GM12892 (cell line): ENCODE results near the gene SPIRE1.
"Not testable (repeated sequence)": the region's sequence is repeated elsewhere in the genome, so short reads cannot be mapped to it uniquely, and the experiment has no call there.

Experiments used
- DNase-seq: peaks from one replicate; pipeline ENCODE4 v3.0.0; 2011; ENCODE audit not compliant: insufficient read length
- FAIRE-seq: peaks from 2 replicates; lab custom pipeline; 2011; peaks lifted over from hg19 to GRCh38; lab: Jason Lieb, UNC
- POLR2A ChIP-seq: IDR thresholded peaks from 2 replicates; pipeline ENCODE4 v1.6.1; 2011; ENCODE audit warnings: low read depth, low read length, control low read depth
- POLR2AphosphoS5 ChIP-seq: IDR thresholded peaks from 2 replicates; pipeline ENCODE4 v1.6.1; 2011; ENCODE audit warnings: low read depth, low read length, control low read depth
- TAF1 ChIP-seq: IDR thresholded peaks from 2 replicates; pipeline ENCODE4 v1.6.1; 2011; ENCODE audit warnings: low read depth, mild to moderate bottlenecking, control low read depth, low read length, borderline replicate concordance

SPIRE1 gene

DNA sequence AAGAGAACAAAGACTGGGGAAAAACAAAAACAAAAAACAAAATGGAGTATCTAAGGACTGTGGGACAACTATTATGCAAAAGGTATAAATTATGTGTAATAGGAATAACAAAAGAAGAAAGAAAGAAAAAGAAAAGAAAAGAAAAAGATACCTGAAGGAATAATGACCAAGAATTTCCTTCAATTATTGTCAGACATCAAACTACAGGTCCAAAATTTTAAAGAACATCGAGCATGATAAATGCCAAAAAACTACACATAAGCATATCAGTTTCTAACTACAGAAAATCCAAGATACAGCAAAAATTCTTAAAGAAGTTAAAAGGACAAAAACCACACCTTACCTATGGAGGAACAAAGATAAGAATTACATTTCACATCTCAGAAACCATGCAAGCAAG, 93.0 kb downstream of the SPIRE1 start:
- FAIRE-seq (no peak), DNase-seq (no peak)
- no peak for TF ChIP-seq TAF1
- TF ChIP-seq POLR2A = no peak
- no peak for TF ChIP-seq POLR2AphosphoS5

DNA sequence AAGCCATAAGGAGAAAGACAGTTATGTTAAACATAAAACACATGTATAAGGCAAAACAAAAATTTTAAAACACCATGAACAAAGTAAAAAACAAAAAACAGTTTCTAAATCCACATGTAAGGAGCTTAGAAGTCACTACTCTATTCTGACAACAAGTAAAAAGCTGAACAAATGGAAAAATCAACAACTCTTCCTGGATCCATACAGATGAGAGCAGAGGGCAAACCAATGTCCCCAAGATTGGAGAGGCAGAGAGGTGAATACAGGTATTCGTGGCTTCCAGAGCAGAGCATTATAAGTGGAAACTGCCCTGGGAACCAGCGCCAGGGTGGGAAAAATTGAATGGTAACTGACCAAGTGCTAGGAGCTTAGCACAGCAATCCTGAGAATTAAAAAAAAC, 93.5 kb downstream of the SPIRE1 start:
- FAIRE-seq (no peak), DNase-seq (no peak)
- TF ChIP-seq POLR2AphosphoS5 (no peak), TAF1 (no peak), POLR2A (no peak)

DNA sequence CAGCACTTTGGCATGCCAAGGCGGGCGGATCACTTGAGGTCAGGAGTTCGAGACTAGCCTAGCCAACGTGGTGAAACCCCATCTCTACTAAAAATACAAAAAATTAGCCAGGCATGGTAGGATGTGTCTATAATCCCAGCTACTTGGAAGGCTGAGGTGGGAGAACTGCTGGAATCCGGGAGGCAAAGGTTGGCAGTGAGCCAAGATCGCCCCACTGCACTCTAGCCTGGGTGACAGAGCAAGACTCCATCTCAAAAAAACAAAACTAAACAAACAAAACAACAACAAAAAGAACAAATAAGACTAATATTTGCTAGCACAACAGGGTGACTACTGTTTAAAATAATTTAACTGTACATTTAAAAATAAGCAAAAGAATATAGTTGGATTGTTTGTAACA, 97.3 kb downstream of the SPIRE1 start:
- DNase-seq, FAIRE-seq: not testable (repeated sequence)

DNA sequence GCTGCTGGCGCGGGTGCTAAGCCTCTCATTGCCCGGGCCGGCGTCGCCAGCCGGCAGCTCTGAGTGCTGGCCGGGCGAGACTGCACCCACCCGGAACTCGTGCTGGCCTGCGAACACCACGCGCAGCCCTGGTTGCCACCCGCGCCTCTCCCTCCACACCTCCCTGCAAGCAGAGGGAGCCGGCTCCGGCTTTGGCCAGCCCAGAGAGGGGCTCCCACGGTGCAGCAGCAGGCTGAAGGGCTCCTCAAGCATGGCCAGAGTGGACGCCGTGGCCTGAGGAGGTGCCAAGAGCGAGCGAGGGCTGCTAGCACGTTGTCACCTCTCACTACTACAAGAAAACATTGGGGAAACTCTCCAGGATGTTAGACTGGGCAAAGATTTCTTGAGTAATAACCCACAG, 98.6 kb downstream of the SPIRE1 start:
- FAIRE-seq = no peak
- DNase-seq = no peak
- no peak for TF ChIP-seq POLR2AphosphoS5
- TF ChIP-seq POLR2A = no peak
- no peak for TF ChIP-seq TAF1

GRCh38 chr18:12556946-12557806, 100.7 kb downstream of the SPIRE1 start:
- TF ChIP-seq POLR2AphosphoS5 = no peak
- no peak for TF ChIP-seq POLR2A
- no peak for TF ChIP-seq TAF1
- no peak for DNase-seq
- no peak for FAIRE-seq

- FAIRE-seq = no peak
- no peak for DNase-seq
- TF ChIP-seq POLR2AphosphoS5 = no peak
- TF ChIP-seq POLR2A = no peak
- TF ChIP-seq TAF1 = no peak
Observed at GRCh38 chr18:12554796-12555388, 103.0 kb downstream of the SPIRE1 start.

- FAIRE-seq (no peak), DNase-seq (no peak)
- TF ChIP-seq POLR2A = no peak
- TF ChIP-seq POLR2AphosphoS5 = no peak
- TF ChIP-seq TAF1 = no peak
Observed at GRCh38 chr18:12552879-12553242, 105.0 kb downstream of the SPIRE1 start.

DNA sequence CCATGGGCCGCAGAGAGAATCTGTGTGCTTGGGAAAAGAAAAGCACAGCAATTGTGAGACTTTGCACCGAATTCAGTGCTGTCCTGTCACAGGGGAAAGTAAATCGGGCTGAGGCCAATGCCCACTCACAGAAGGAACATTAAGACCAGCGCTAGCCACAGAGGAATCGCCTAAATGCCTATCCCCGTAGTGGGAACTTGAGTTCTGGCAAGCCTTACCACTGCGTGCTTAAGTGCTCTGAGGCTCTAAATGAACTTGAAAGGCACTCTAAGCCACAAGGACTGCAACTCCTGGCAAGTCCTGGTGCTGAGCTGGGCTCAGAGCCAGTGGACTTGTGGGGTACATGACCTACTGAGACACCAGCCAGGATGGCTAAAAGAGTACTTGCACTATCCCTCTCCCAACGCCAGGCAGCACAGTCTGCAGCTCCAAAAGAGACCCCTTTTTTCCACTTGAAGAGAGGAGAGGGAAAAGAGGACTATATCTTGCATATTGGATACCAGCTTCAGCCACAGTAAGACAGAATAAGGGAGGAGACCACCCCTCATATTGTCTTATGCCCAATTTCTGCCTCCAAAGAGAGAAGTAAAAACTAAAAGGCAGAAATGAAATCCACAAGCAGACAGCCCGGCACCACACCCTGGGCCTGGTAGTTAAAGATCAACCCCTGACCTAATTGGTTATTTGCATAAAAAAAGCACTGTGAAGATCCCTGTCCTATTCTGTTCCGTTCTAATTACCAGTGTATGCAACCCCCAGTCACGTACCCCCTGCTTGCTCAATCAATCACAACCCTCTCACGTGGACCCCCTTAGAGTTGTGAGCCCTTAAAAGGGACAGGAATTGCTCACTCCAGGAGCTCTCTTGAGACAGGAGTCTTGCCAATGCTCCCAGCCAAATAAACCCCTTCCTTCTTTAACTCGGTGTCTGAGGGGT, 105.7 kb downstream of the SPIRE1 start:
- DNase-seq, FAIRE-seq: not testable (repeated sequence)

GRCh38 chr18:12551466-12551865, 106.4 kb downstream of the SPIRE1 start:
- not testable (repeated sequence) for FAIRE-seq, DNase-seq

GRCh38 chr18:12543697-12544096, 114.2 kb downstream of the SPIRE1 start:
- DNase-seq = no peak
- TF ChIP-seq TAF1 (no peak), POLR2A (no peak), POLR2AphosphoS5 (no peak)
- FAIRE-seq = no peak

- no peak for DNase-seq
- TF ChIP-seq POLR2A (no peak), TAF1 (no peak), POLR2AphosphoS5 (no peak)
- no peak for FAIRE-seq
Observed at GRCh38 chr18:12540751-12541150, 117.2 kb downstream of the SPIRE1 start.

GRCh38 chr18:12539158-12539557, 118.7 kb downstream of the SPIRE1 start:
- not testable (repeated sequence) for FAIRE-seq, DNase-seq
